ENCODE results near the gene DDOST.

DNA sequence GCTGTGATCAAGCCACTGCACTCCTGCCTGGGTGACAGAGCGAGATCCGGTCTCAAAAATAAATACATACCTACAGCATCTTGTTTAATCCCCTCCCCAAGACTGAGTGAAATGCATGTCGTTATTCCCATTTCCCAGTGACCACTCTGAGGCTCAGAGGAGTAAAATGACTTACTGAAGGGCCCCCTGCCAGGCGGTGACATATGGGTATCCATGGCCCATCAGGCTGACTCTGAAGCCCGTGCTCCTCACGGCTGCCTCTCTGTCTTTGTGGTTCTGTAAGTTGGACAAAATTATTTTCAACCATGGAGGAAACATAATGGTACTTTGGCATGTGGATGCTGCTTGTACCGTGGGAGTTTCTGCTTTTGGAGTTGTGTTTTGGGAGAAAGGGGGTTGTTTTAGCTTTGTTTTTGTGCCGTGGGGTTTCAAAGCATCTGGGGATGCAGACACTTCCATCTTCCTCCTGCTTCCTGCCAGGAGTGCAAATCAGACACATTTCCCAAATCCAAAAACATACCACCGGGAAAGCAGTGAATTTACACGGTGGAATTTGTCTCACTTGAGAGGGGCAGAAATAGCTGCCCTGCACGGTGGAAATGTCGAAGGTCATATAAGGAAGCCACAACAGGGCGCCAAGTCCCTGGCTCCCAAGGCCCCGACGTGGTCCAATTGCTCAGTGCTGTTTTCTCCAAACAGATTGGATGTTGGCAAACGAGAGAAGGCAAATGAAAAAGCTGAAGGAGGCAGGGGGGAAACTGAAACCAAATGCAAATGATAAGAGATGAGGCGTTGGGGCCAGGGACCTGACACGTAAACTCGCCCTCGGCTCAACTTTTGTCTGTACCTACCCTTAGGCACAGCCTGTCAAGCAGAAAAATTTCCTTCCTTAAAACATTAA, 45.0 kb downstream of the DDOST start:
- TF ChIP-seq EZH2phosphoT487 (conservative IDR thresholded peaks at IDR 0.05; ENCODE audit: low read length), result no peak
- TF ChIP-seq, protein P1, sequence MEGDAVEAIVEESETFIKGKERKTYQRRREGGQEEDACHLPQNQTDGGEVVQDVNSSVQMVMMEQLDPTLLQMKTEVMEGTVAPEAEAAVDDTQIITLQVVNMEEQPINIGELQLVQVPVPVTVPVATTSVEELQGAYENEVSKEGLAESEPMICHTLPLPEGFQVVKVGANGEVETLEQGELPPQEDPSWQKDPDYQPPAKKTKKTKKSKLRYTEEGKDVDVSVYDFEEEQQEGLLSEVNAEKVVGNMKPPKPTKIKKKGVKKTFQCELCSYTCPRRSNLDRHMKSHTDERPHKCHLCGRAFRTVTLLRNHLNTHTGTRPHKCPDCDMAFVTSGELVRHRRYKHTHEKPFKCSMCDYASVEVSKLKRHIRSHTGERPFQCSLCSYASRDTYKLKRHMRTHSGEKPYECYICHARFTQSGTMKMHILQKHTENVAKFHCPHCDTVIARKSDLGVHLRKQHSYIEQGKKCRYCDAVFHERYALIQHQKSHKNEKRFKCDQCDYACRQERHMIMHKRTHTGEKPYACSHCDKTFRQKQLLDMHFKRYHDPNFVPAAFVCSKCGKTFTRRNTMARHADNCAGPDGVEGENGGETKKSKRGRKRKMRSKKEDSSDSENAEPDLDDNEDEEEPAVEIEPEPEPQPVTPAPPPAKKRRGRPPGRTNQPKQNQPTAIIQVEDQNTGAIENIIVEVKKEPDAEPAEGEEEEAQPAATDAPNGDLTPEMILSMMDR (IDR thresholded peaks at IDR 0.05; ENCODE audit: insufficient read depth, low read length, poor library complexity, severe bottlenecking), result no peak

Data from SU-DHL-6 (cell line).